Measurements from ENCODE around the gene TMEM108. TPM values are rescaled to one million over a fixed set of nuclear protein-coding genes. Genes with fewer than 3 reads are reported as not detected.

The TMEM108 gene
- total RNA-seq, 1 donor from 2014 or later, result 6.1 TPM

GRCh38 chr3:133127381-133127780 lies 89.2 kb downstream of the TMEM108 start:
- Mint-ChIP-seq H3K4me3 (ENCODE audit: low read depth) (no peak overlapping the region), H3K9me3 (ENCODE audit: low read depth) (no peaks in the 10 kb centered on the region), H3K4me1 (ENCODE audit: low read depth) (peaks cover 6% of the 10 kb centered on the region), H3K36me3 (ENCODE audit: insufficient read depth) (no peaks in the 10 kb centered on the region), H3K27ac (no peak overlapping the region), H3K27me3 (no peaks in the 10 kb centered on the region)
- TF ChIP-seq CTCF (IDR thresholded peaks at IDR 0.05; ENCODE audit: unreplicated experiment), result no peak
- no peak for DNase-seq (ENCODE audit: low spot score, unreplicated experiment)

- Mint-ChIP-seq H3K4me3 (ENCODE audit: low read depth) (no peak overlapping the region), H3K27ac (no peak overlapping the region), H3K36me3 (ENCODE audit: insufficient read depth) (no peaks in the 10 kb centered on the region), H3K27me3 (no peaks in the 10 kb centered on the region), H3K4me1 (ENCODE audit: low read depth) (no peaks in the 10 kb centered on the region), H3K9me3 (ENCODE audit: low read depth) (no peaks in the 10 kb centered on the region)
- TF ChIP-seq CTCF (IDR thresholded peaks at IDR 0.05; ENCODE audit: unreplicated experiment), result no peak
- no peak for DNase-seq (ENCODE audit: low spot score, unreplicated experiment)
Measured at GRCh38 chr3:133130168-133130567, 92.0 kb downstream of the TMEM108 start.

- Mint-ChIP-seq H3K9me3 (ENCODE audit: low read depth) (no peaks in the 10 kb centered on the region), H3K27me3 (no peaks in the 10 kb centered on the region), H3K27ac (no peak overlapping the region), H3K36me3 (ENCODE audit: insufficient read depth) (no peaks in the 10 kb centered on the region), H3K4me1 (ENCODE audit: low read depth) (no peaks in the 10 kb centered on the region), H3K4me3 (ENCODE audit: low read depth) (no peak overlapping the region)
- DNase-seq (ENCODE audit: low spot score, unreplicated experiment), result no peak
- TF ChIP-seq CTCF (IDR thresholded peaks at IDR 0.05; ENCODE audit: unreplicated experiment), result no peak
Measured at GRCh38 chr3:133135306-133135705, 97.1 kb downstream of the TMEM108 start.

- Mint-ChIP-seq H3K27ac (no peak overlapping the region), H3K4me3 (ENCODE audit: low read depth) (no peak overlapping the region), H3K27me3 (no peaks in the 10 kb centered on the region)
Measured at GRCh38 chr3:133136114-133137041, 98.2 kb downstream of the TMEM108 start.

More at GRCh38 chr3:133136114-133137041, 98.2 kb downstream of the TMEM108 start:
- Mint-ChIP-seq H3K4me1 (ENCODE audit: low read depth) (no peaks in the 10 kb centered on the region), H3K36me3 (ENCODE audit: insufficient read depth) (no peaks in the 10 kb centered on the region), H3K9me3 (ENCODE audit: low read depth) (no peaks in the 10 kb centered on the region)
- TF ChIP-seq CTCF (IDR thresholded peaks at IDR 0.05; ENCODE audit: unreplicated experiment), result no peak
- no peak for DNase-seq (ENCODE audit: low spot score, unreplicated experiment)
